Hepatocyte (in vitro differentiated cells): ENCODE data around the gene CORO1C.

Source experiments
- EZH2 ChIP-seq: fragments of 200-600 bp; sonication (generic); IDR thresholded peaks from 2 replicates; pipeline ENCODE4 v1.6.1; 2016; ENCODE audit warnings: antibody characterized with exemption, mild to moderate bottlenecking, borderline replicate concordance
- EZH2phosphoT487 ChIP-seq: fragments of 200-600 bp; sonication (generic); IDR thresholded peaks from one replicate; pipeline ENCODE4 v1.6.1; 2018; ENCODE audit warnings: antibody characterized with exemption, mild to moderate bottlenecking, low read depth, moderate library complexity; ENCODE audit not compliant: unreplicated experiment, severe bottlenecking
- TF ChIP-seq, protein P1 (sequence below): fragments of 200-600 bp; sonication (generic); IDR thresholded peaks from 2 replicates; pipeline ENCODE4 v1.5.1; 2016; ENCODE audit warnings: antibody characterized with exemption, mild to moderate bottlenecking; ENCODE audit not compliant: poor library complexity

GRCh38 chr12:108653922-108654321 lies 77.4 kb downstream of the CORO1C start:
- TF ChIP-seq, protein P1, sequence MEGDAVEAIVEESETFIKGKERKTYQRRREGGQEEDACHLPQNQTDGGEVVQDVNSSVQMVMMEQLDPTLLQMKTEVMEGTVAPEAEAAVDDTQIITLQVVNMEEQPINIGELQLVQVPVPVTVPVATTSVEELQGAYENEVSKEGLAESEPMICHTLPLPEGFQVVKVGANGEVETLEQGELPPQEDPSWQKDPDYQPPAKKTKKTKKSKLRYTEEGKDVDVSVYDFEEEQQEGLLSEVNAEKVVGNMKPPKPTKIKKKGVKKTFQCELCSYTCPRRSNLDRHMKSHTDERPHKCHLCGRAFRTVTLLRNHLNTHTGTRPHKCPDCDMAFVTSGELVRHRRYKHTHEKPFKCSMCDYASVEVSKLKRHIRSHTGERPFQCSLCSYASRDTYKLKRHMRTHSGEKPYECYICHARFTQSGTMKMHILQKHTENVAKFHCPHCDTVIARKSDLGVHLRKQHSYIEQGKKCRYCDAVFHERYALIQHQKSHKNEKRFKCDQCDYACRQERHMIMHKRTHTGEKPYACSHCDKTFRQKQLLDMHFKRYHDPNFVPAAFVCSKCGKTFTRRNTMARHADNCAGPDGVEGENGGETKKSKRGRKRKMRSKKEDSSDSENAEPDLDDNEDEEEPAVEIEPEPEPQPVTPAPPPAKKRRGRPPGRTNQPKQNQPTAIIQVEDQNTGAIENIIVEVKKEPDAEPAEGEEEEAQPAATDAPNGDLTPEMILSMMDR: no peak
- TF ChIP-seq EZH2: no peak
- TF ChIP-seq EZH2phosphoT487: no peak
